K562 (cell line): Measurements from ENCODE around the gene SCPEP1. TPM values are rescaled to one million over a fixed set of nuclear protein-coding genes. Genes with fewer than 3 reads are reported as not detected.
A peak's percentile ranks its signal among the peaks of the same experiment; 100 is the strongest.

Source experiments
- ATAC-seq: fragments of 200-7000 bp; cut with Tn5 transposase; 3 replicates; pipeline ENCODE4 v1.9.1; 2020; ENCODE audit warnings: moderate library complexity
- BruUV-seq: library from RNA; stranded (reverse); fragments of 400-500 nt; replicated peaks from 2 replicates; lab custom pipeline; 2021; lab: Mats Ljungman, UMichigan
- CTCF ChIA-PET: fragments of 300-600 bp; formaldehyde crosslinking; extraction: SDS; loops from one replicate; lab custom pipeline; 2021; ENCODE audit warnings: low intra/inter-chr PET ratio; lab: Yijun Ruan, JAX
- POLR2A ChIA-PET: fragments of 300-600, 350-650 bp; sonication (Branson Sonifier 250); formaldehyde crosslinking; extraction: SDS; loops from one replicate; lab custom pipeline; 2021; ENCODE audit warnings: antibody characterized with exemption, inconsistent platforms; lab: Yijun Ruan, JAX
- DNase-seq, 4 experiments: peaks; one replicate each; pipeline versions ENCODE4 v3.0.0 to v3.0.0-alpha.2; 2011 to 2018; ENCODE audit warnings: low spot score in 3 of 4, mixed read lengths in 3 of 4; ENCODE audit errors: extremely low read depth in 1 of 4
- FAIRE-seq: peaks from 2 replicates; lab custom pipeline; 2011; peaks lifted over from hg19 to GRCh38; lab: Jason Lieb, UNC
- H2AFZ ChIP-seq: 2 replicates; pipeline ENCODE4 v1.6.0; 2011; ENCODE audit warnings: low read depth, low read length, control low read depth, inconsistent platforms
- H3K27ac ChIP-seq: fragments of 200-600 bp; 3 replicates; pipeline ENCODE4 v1.8.0; 2011; ENCODE audit warnings: low read depth, mild to moderate bottlenecking, control low read depth, inconsistent platforms, low read length, moderate library complexity, mixed read lengths; ENCODE audit errors: extremely low read depth
- H3K27me3 ChIP-seq, 2 experiments: fragments of 300-600 bp in 1 of 2; 2 replicates in 1 of 2; 3 replicates in 1 of 2; pipeline versions ENCODE4 v1.6.0 to v1.8.0; 2011; ENCODE audit warnings: inconsistent platforms in 2 of 2, low read length in 2 of 2, mild to moderate bottlenecking in 1 of 2, mixed read lengths in 1 of 2, moderate library complexity in 1 of 2; ENCODE audit not compliant: control insufficient read depth in 2 of 2, insufficient read depth in 2 of 2
- H3K36me3 ChIP-seq: fragments of 300-600 bp; 3 replicates; pipeline ENCODE4 v1.8.0; 2011; ENCODE audit warnings: mild to moderate bottlenecking, low read length, inconsistent platforms; ENCODE audit not compliant: control insufficient read depth, insufficient read depth
- H3K4me1 ChIP-seq, 2 experiments: fragments of 200-600 bp in 1 of 2; replicated peaks in 1 of 2; 2 replicates in 1 of 2; 3 replicates in 1 of 2; pipeline versions ENCODE4 v1.5.1 to v1.8.0; 2011; ENCODE audit warnings: inconsistent platforms in 2 of 2, low read length in 2 of 2, mild to moderate bottlenecking in 1 of 2, mixed read lengths in 1 of 2, moderate library complexity in 1 of 2; ENCODE audit not compliant: control insufficient read depth in 2 of 2, insufficient read depth in 2 of 2
- H3K4me2 ChIP-seq: 2 replicates; pipeline ENCODE4 v1.6.1; 2011; ENCODE audit warnings: low read length, control low read depth, inconsistent platforms, mixed read lengths; ENCODE audit not compliant: insufficient read depth
- H3K4me3 ChIP-seq: fragments of 200-600 bp; sonication (generic), shearing (Covaris generic); 2 replicates; pipeline ENCODE4 v1.5.1; 2016; ENCODE audit warnings: control low read depth, inconsistent platforms
- H3K79me2 ChIP-seq: fragments of 200-600 bp; 3 replicates; pipeline ENCODE4 v1.8.0; 2011; ENCODE audit warnings: low read length, inconsistent platforms; ENCODE audit not compliant: control insufficient read depth, insufficient read depth
- H3K9ac ChIP-seq, 2 experiments: 2 replicates each; pipeline versions ENCODE4 v1.6.0 to v1.6.1; 2011; ENCODE audit warnings: low read depth in 2 of 2, low read length in 2 of 2, control low read depth in 1 of 2, inconsistent platforms in 1 of 2, mild to moderate bottlenecking in 1 of 2, mixed read lengths in 1 of 2; ENCODE audit not compliant: insufficient read depth in 1 of 2
- H3K9me1 ChIP-seq: one replicate; pipeline ENCODE4 v1.6.0; 2011; ENCODE audit warnings: inconsistent platforms, mild to moderate bottlenecking, low read length, moderate library complexity; ENCODE audit not compliant: control insufficient read depth, insufficient read depth
- H3K9me3 ChIP-seq: replicated peaks from 2 replicates; pipeline ENCODE4 v1.5.1; 2011; ENCODE audit warnings: low read depth, low read length, inconsistent platforms; ENCODE audit not compliant: control insufficient read depth, insufficient read depth
- H4K20me1 ChIP-seq: replicated peaks from 2 replicates; pipeline ENCODE4 v1.6.1; 2011; ENCODE audit warnings: low read length, inconsistent platforms, mixed read lengths; ENCODE audit not compliant: control insufficient read depth, insufficient read depth
- CBX8 ChIP-seq: fragments of 200-600 bp; sonication (generic); IDR thresholded peaks from 2 replicates; pipeline ENCODE4 v1.6.1; 2012; ENCODE audit warnings: borderline replicate concordance, mixed run types, low read depth, mild to moderate bottlenecking, moderate library complexity, mixed read lengths, low read length, control low read depth, inconsistent platforms; ENCODE audit not compliant: poor library complexity, severe bottlenecking; ENCODE audit errors: extremely low read depth
- DDX20 ChIP-seq: fragments of 450-650 bp; IDR thresholded peaks from 2 replicates; pipeline ENCODE4 v1.6.1; 2016; ENCODE audit warnings: missing genetic modification characterization, low read depth, mild to moderate bottlenecking, missing compliant biosample characterization, moderate library complexity
- TCF7L2 ChIP-seq: fragments of 150-350 bp; IDR thresholded peaks from 2 replicates; pipeline ENCODE4 v1.6.1; 2016; ENCODE audit warnings: low read depth, mild to moderate bottlenecking, low read length, moderate library complexity
- ZFP36 ChIP-seq: fragments of 150-350 bp; IDR thresholded peaks from 2 replicates; pipeline ENCODE4 v1.6.1; 2018; ENCODE audit warnings: low read length, low read depth; ENCODE audit not compliant: partially characterized antibody
- ZNF347 ChIP-seq: fragments of 450-650 bp; formaldehyde crosslinking; IDR thresholded peaks from 2 replicates; pipeline ENCODE4 v1.4.0; 2020; ENCODE audit warnings: low read depth, mild to moderate bottlenecking, moderate library complexity
- ZNF583 ChIP-seq: fragments of 250-450 bp; sonication (Bioruptor Pico); IDR thresholded peaks from 2 replicates; pipeline ENCODE4 v1.4.0; 2020
- in situ Hi-C: fragments of 300-500 bp; cut with MboI; formaldehyde crosslinking; loops from 4 replicates; pipeline ENCODE4 v1.15.0; 2018; ENCODE audit warnings: inconsistent platforms, mixed read lengths
- intact Hi-C: fragments of 100-400 bp; cut with micrococcal nuclease; formaldehyde crosslinking; loops from 2 replicates; pipeline ENCODE4 v1.14.2; 2022
- polyA plus RNA-seq, 8 experiments: library from polyadenylated mRNA; depleted of rRNA in 4 of 8; stranded (reverse) in 5 of 8; unstranded in 3 of 8; fragments of >200 nt; fragmentation: Nextera tagmentation in 2 of 8; fragmentation: Illumina TruSeq in 1 of 8; extraction: Ambion mirVana in 2 of 8; extraction: Trizol in 1 of 8; gene quantifications; 2 replicates each; pipeline versions ENCODE4 v1.2.1 to v1.2.3, GENCODE V29; 2011 to 2014; ENCODE audit warnings: inconsistent platforms in 1 of 8, missing spikeins in 1 of 8
- total RNA-seq, 7 experiments: library from RNA; depleted of rRNA in 6 of 7; stranded (reverse); fragments of >200 nt in 6 of 7; fragmentation: Illumina TruSeq in 2 of 7; extraction: Trizol in 2 of 7; gene quantifications; 2 replicates each; pipeline versions ENCODE4 v1.2.1 to v1.2.3, GENCODE V29; 2011 to 2021; ENCODE audit warnings: low replicate concordance in 1 of 7

Gene SCPEP1
- total and polyA plus RNA-seq, 9 of the 15 experiments (the other 6 are each of a cell fraction or from before 2014, with no cell fraction given): 5.1 to 14.8 (median 7.2) TPM

DNA sequence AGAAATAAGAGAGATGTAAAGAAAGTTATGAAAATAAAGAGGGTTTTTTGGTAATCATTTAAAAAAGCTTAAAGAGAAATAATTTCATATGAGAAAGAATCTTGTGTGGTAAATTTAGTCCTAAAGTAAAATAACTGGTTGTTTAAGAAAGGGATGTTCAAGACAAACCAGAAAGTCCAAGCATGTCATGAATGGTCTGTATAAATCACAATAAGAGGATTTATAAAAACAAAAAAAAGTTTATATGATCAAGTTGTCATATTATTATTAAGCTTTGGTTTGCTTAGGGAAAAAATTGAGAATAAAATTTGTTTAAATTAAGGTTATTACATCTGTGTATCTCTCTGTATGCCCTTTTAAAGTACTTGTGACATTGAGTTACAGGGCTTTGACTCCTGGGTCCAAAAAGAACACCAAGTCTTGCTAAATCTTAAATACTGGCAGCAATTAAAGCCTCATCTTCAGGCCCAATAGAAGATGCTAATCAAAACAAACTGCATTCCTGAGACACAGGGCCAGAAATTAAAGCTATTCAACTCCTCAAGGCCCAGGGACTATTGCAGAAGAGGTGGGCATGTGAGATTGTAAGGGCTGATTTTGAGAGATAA, 48.5 kb upstream of the SCPEP1 start:
- H3K9me3 ChIP-seq: no peaks in the 10 kb centered on the region
- H3K79me2 ChIP-seq: no peaks in the 10 kb centered on the region
- H2AFZ ChIP-seq: no peak overlapping the region
- peaks cover 7% of the 10 kb centered on the region; the same call in 2 of the 3 replicates for H3K36me3 ChIP-seq
- ATAC-seq: no peak
- no peak overlapping the region for H3K4me3 ChIP-seq
- no peak for FAIRE-seq
- TF ChIP-seq DDX20 (tag) (no peak), CBX8 (no peak), TCF7L2 (no peak), ZFP36 (peak; percentile 80), ZNF347 (CRISPR knock-in tag) (no peak), ZNF583 (CRISPR knock-in tag) (no peak)
- intact Hi-C loops: no loop called here
- no peaks in the 10 kb centered on the region; a peak in 1 of 5 replicates for H3K4me1 ChIP-seq
- ChIA-PET CTCF (no interaction called here), POLR2A (interaction anchor here (0.8 to 1.0 kb wide), 2 partner anchors 7 to 10 kb away, joined by 3 read pairs; no protein-coding TSS in a partner anchor)
- no peak overlapping the region for H3K9ac ChIP-seq
- no peak for DNase-seq
- H3K4me2 ChIP-seq: no peak overlapping the region
- no peaks in the 10 kb centered on the region for H3K27me3 ChIP-seq
- in situ Hi-C loops: no loop called here
- no TSS peak for BruUV-seq
- H3K27ac ChIP-seq: no peak overlapping the region
- no peaks in the 10 kb centered on the region for H4K20me1 ChIP-seq
- no peaks in the 10 kb centered on the region for H3K9me1 ChIP-seq
